Neural cell (in vitro differentiated cells): ENCODE data around the gene CAPRIN1. TPM values are rescaled to one million over a fixed set of nuclear protein-coding genes. Genes with fewer than 3 reads are reported as not detected.
"Not testable (repeated sequence)": the region's sequence is repeated elsewhere in the genome, so short reads cannot be mapped to it uniquely, and the experiment has no call there.

ENCODE experiments used
- H2AFZ ChIP-seq: fragments of 200-600, 300-800 bp; sonication (generic), shearing (Covaris generic); 2 replicates; pipeline ENCODE4 v1.6.0; 2014; ENCODE audit warnings: low read depth, mild to moderate bottlenecking, antibody characterized with exemption, low read length, moderate library complexity
- H3F3A ChIP-seq: fragments of 200-600 bp; shearing (Covaris generic); 2 replicates; pipeline ENCODE4 v1.6.1; 2016; ENCODE audit warnings: mild to moderate bottlenecking, moderate library complexity, mixed read lengths, antibody characterized with exemption, low read length; ENCODE audit not compliant: insufficient read depth, poor library complexity, severe bottlenecking
- H3K27ac ChIP-seq: fragments of 200-600, 300-800 bp; sonication (generic), shearing (Covaris generic); 2 replicates; pipeline ENCODE4 v1.5.1; 2014; ENCODE audit warnings: mild to moderate bottlenecking, low read length, moderate library complexity
- H3K27me3 ChIP-seq: fragments of 300-800, 200-600 bp; sonication (generic), shearing (Covaris generic); 2 replicates; pipeline ENCODE4 v1.6.0; 2014; ENCODE audit warnings: mild to moderate bottlenecking, low read depth, low read length, moderate library complexity; ENCODE audit not compliant: insufficient read depth
- H3K36me3 ChIP-seq: fragments of 300-800, 200-600 bp; sonication (generic), shearing (Covaris generic); 2 replicates; pipeline ENCODE4 v1.5.1; 2014; ENCODE audit warnings: mild to moderate bottlenecking, antibody characterized with exemption, low read length, moderate library complexity; ENCODE audit not compliant: insufficient read depth
- H3K4me2 ChIP-seq: fragments of 300-800, 200-600 bp; sonication (generic), shearing (Covaris generic); 2 replicates; pipeline ENCODE4 v1.6.0; 2014; ENCODE audit warnings: mild to moderate bottlenecking, low read length
- H3K4me3 ChIP-seq: fragments of 300-800, 200-600 bp; sonication (generic), shearing (Covaris generic); 2 replicates; pipeline ENCODE4 v1.5.1; 2014; ENCODE audit warnings: mild to moderate bottlenecking, low read length, moderate library complexity
- H3K79me2 ChIP-seq: fragments of 200-600 bp; shearing (Covaris generic); replicated peaks from 2 replicates; pipeline ENCODE4 v1.6.0; 2014; ENCODE audit warnings: mild to moderate bottlenecking, low read length, moderate library complexity; ENCODE audit not compliant: insufficient read depth
- H3K9ac ChIP-seq: fragments of 300-800, 200-600 bp; sonication (generic), shearing (Covaris generic); 2 replicates; pipeline ENCODE4 v1.6.1; 2016; ENCODE audit warnings: mild to moderate bottlenecking, low read length, mixed read lengths
- H3K9me2 ChIP-seq: fragments of 200-600 bp; shearing (Covaris generic); 2 replicates; pipeline ENCODE4 v1.6.1; 2016; ENCODE audit warnings: mild to moderate bottlenecking, low read length, mixed read lengths; ENCODE audit not compliant: insufficient read depth
- H3K9me3 ChIP-seq: fragments of 200-600, 300-800 bp; sonication (generic), shearing (Covaris generic); 2 replicates; pipeline ENCODE4 v1.6.1; 2016; ENCODE audit warnings: mild to moderate bottlenecking, mixed run types, low read length, moderate library complexity, mixed read lengths
- H4K20me1 ChIP-seq: fragments of 200-600 bp; shearing (Covaris generic); 2 replicates; pipeline ENCODE4 v1.6.1; 2016; ENCODE audit warnings: mild to moderate bottlenecking, mixed run types; ENCODE audit not compliant: insufficient read depth
- EP300 ChIP-seq: fragments of 450-650 bp; conservative IDR thresholded peaks from 2 replicates; pipeline ENCODE4 v1.6.1; 2014; ENCODE audit warnings: antibody characterized with exemption, mild to moderate bottlenecking, moderate library complexity; ENCODE audit not compliant: poor library complexity, severe bottlenecking
- EZH2 ChIP-seq: fragments of 200-600, 300-800 bp; shearing (Covaris generic), sonication (generic); IDR thresholded peaks from 2 replicates; pipeline ENCODE4 v1.6.1; 2014; ENCODE audit warnings: antibody characterized with exemption, low read length, borderline replicate concordance, mild to moderate bottlenecking; ENCODE audit not compliant: insufficient read depth, poor library complexity, severe bottlenecking
- MXI1 ChIP-seq: fragments of 450-650 bp; conservative IDR thresholded peaks from 2 replicates; pipeline ENCODE4 v1.6.1; 2014; ENCODE audit warnings: antibody characterized with exemption, mild to moderate bottlenecking; ENCODE audit not compliant: poor library complexity, severe bottlenecking
- POLR2AphosphoS5 ChIP-seq: IDR thresholded peaks from 2 replicates; pipeline ENCODE4 v1.6.1; 2012
- RAD21 ChIP-seq: fragments of 450-650 bp; conservative IDR thresholded peaks from 2 replicates; pipeline ENCODE4 v1.6.1; 2014; ENCODE audit warnings: antibody characterized with exemption, mild to moderate bottlenecking, moderate library complexity
- REST ChIP-seq: IDR thresholded peaks from 2 replicates; pipeline ENCODE4 v1.6.1; 2012; ENCODE audit warnings: borderline replicate concordance
- SMC3 ChIP-seq: fragments of 450-650 bp; conservative IDR thresholded peaks from 2 replicates; pipeline ENCODE4 v1.6.1; 2014; ENCODE audit warnings: antibody characterized with exemption, mild to moderate bottlenecking, moderate library complexity; ENCODE audit not compliant: poor library complexity
- TAF1 ChIP-seq: IDR thresholded peaks from 2 replicates; pipeline ENCODE4 v1.6.1; 2012; ENCODE audit warnings: low read depth
- polyA plus RNA-seq: library from polyadenylated mRNA; depleted of rRNA; stranded (reverse); fragments of >200 nt; gene quantifications from 2 replicates; pipeline ENCODE4 v1.2.3, GENCODE V29; 2014
- TF ChIP-seq, protein P1 (sequence below): fragments of 450-650 bp; IDR thresholded peaks from 2 replicates; pipeline ENCODE4 v1.5.1; 2014; ENCODE audit warnings: antibody characterized with exemption, mild to moderate bottlenecking, moderate library complexity; ENCODE audit not compliant: poor library complexity, severe bottlenecking

CAPRIN1 gene
- polyA plus RNA-seq, 1 donor from 2014 or later = 256 TPM

DNA sequence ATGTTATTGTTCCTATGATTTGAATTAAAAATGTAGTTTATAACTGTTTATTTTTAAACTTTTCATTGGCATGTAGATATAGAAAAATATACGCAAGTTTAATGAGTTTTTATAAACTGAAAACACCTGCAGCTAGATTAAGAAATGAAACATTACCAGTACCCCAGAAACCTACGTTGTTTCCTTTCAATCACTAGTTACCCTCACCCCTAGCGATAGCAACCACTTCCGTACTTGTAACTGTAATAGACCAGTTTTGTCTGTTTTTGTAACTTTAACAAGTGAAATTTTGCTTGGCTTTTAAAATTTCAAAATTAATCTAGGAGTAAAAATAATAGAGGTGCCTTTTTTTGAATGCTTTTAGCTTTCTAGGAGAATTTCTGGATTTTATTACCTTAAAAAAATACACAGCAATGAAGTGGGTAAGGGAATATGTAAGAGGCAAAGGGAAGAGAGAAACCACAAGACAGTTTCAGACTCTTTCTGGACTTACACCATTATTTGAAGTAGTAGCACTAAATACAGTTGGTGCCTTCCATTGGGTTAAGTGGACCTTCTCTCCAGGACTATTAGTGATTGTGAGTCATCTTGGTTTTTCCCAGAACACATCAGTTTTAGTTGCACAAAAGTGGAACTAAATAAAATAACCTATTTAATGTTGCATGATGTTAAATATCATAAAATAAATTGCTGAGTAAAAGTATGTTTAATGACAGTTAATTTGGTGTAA, 35.2 kb downstream of the CAPRIN1 start:
- TF ChIP-seq, protein P1, sequence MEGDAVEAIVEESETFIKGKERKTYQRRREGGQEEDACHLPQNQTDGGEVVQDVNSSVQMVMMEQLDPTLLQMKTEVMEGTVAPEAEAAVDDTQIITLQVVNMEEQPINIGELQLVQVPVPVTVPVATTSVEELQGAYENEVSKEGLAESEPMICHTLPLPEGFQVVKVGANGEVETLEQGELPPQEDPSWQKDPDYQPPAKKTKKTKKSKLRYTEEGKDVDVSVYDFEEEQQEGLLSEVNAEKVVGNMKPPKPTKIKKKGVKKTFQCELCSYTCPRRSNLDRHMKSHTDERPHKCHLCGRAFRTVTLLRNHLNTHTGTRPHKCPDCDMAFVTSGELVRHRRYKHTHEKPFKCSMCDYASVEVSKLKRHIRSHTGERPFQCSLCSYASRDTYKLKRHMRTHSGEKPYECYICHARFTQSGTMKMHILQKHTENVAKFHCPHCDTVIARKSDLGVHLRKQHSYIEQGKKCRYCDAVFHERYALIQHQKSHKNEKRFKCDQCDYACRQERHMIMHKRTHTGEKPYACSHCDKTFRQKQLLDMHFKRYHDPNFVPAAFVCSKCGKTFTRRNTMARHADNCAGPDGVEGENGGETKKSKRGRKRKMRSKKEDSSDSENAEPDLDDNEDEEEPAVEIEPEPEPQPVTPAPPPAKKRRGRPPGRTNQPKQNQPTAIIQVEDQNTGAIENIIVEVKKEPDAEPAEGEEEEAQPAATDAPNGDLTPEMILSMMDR = no peak
- Histone ChIP-seq H3K9me2 (no peaks in the 10 kb centered on the region), H3F3A (no peaks in the 10 kb centered on the region), H3K79me2 (peaks cover 8% of the 10 kb centered on the region), H3K4me2 (no peak overlapping the region), H3K27ac (no peak overlapping the region), H3K27me3 (no peaks in the 10 kb centered on the region), H3K4me3 (no peak overlapping the region), H2AFZ (no peak overlapping the region), H3K9me3 (no peaks in the 10 kb centered on the region), H3K9ac (no peak overlapping the region), H4K20me1 (peaks cover 10% of the 10 kb centered on the region), H3K36me3 (peaks cover 33% of the 10 kb centered on the region)

- Histone ChIP-seq H3F3A (no peaks in the 10 kb centered on the region), H3K79me2 (peaks cover 12% of the 10 kb centered on the region), H3K9ac (no peak overlapping the region), H3K4me3 (no peak overlapping the region), H2AFZ (no peak overlapping the region), H3K9me2 (no peaks in the 10 kb centered on the region), H3K36me3 (peaks cover 10% of the 10 kb centered on the region), H3K4me2 (no peak overlapping the region), H3K27me3 (no peaks in the 10 kb centered on the region), H3K27ac (no peak overlapping the region), H4K20me1 (no peaks in the 10 kb centered on the region), H3K9me3 (no peaks in the 10 kb centered on the region)
- no peak for TF ChIP-seq MXI1
- TF ChIP-seq EP300 = no peak
- no peak for TF ChIP-seq REST
- TF ChIP-seq, protein P1 = no peak
- TF ChIP-seq RAD21 = no peak
- TF ChIP-seq EZH2 = no peak
- TF ChIP-seq SMC3 = no peak
- TF ChIP-seq POLR2AphosphoS5 = no peak
- TF ChIP-seq TAF1 = no peak
Observed at GRCh38 chr11:34091825-34092224, 40.3 kb downstream of the CAPRIN1 start.

DNA sequence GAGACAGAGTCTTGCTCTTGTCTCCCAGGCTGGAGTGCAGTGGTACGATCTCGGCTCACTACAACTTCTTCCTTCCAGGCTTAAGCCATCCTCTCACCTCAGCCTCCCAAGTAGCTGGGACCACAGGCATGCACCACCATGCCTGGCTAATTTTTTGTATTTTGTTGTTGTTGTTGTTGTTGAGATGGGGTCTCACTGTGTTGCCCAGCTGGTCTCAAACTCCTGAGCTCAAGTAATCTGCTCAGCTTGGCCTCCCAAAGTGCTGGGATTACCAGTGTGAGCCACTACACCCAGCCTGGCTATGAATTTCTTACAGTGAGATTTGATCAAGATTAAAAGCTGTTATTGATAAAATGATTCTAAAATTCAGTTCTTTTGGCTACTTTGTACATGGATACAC, 43.4 kb downstream of the CAPRIN1 start:
- not testable (repeated sequence) for H3K9me3 ChIP-seq, H4K20me1 ChIP-seq, H3F3A ChIP-seq, H3K27me3 ChIP-seq, H3K4me2 ChIP-seq, H3K27ac ChIP-seq, H3K9ac ChIP-seq, H3K9me2 ChIP-seq, H3K4me3 ChIP-seq, H2AFZ ChIP-seq
- H3K36me3 ChIP-seq = peaks cover 19% of the 10 kb centered on the region
- peaks cover 15% of the 10 kb centered on the region for H3K79me2 ChIP-seq
